CD14-positive monocyte (primary cell): ENCODE measurements around the gene GOLT1B. TPM values are rescaled to one million over a fixed set of nuclear protein-coding genes. Genes with fewer than 3 reads are reported as not detected.

Source experiments
- DNase-seq, 3 donors: peaks; one replicate each; pipeline ENCODE4 v3.0.0-alpha.2; 2011 to 2022
- H2AFZ ChIP-seq: 2 replicates; pipeline ENCODE4 v1.6.0; 2012; ENCODE audit warnings: mild to moderate bottlenecking, low read depth, low read length, inconsistent platforms; ENCODE audit not compliant: insufficient read depth, poor library complexity, severe bottlenecking
- H3K27ac ChIP-seq, 2 donors: 1 replicate in 1 of 2; 2 replicates in 1 of 2; pipeline ENCODE4 v1.5.1; 2012 to 2013; ENCODE audit warnings: low read length in 2 of 2, control low read depth in 1 of 2, inconsistent platforms in 1 of 2, low read depth in 1 of 2, mild to moderate bottlenecking in 1 of 2
- H3K27me3 ChIP-seq, 2 donors: one replicate each; pipeline versions ENCODE4 v1.6.0 to v1.6.1; 2011 to 2013; ENCODE audit warnings: low read length in 2 of 2; ENCODE audit not compliant: control insufficient read depth in 2 of 2, insufficient read depth in 2 of 2
- H3K36me3 ChIP-seq, 2 donors: replicated peaks in 1 of 2; 1 replicate in 1 of 2; 2 replicates in 1 of 2; pipeline versions ENCODE4 v1.5.1 to v1.6.1; 2012 to 2013; ENCODE audit warnings: low read length in 2 of 2, control low read depth in 1 of 2, inconsistent platforms in 1 of 2, mild to moderate bottlenecking in 1 of 2; ENCODE audit not compliant: insufficient read depth in 2 of 2, control insufficient read depth in 1 of 2
- H3K4me1 ChIP-seq, 2 donors: 1 replicate in 1 of 2; 2 replicates in 1 of 2; pipeline versions ENCODE4 v1.5.1 to v1.6.1; 2012 to 2013; ENCODE audit warnings: low read length in 2 of 2, control low read depth in 1 of 2, inconsistent platforms in 1 of 2, mild to moderate bottlenecking in 1 of 2, moderate library complexity in 1 of 2; ENCODE audit not compliant: insufficient read depth in 2 of 2, control insufficient read depth in 1 of 2
- H3K4me2 ChIP-seq: replicated peaks from 2 replicates; pipeline ENCODE3; 2012; ENCODE audit warnings: low read length, moderate library complexity, mild to moderate bottlenecking; ENCODE audit not compliant: poor library complexity, severe bottlenecking; ENCODE audit errors: extremely low read depth
- H3K4me3 ChIP-seq, 3 experiments: fragments of 200-600 bp in 1 of 3; sonication (generic) in 1 of 3; replicated peaks in 1 of 3; 1 replicate in 2 of 3; 2 replicates in 1 of 3; pipeline ENCODE4 v1.5.1; 2011 to 2013; ENCODE audit warnings: low read length in 3 of 3, mild to moderate bottlenecking in 3 of 3, control low read depth in 2 of 3, low read depth in 2 of 3, inconsistent platforms in 1 of 3, moderate library complexity in 1 of 3
- H3K79me2 ChIP-seq: 2 replicates; pipeline ENCODE4 v1.6.0; 2012; ENCODE audit warnings: mild to moderate bottlenecking, control low read depth, inconsistent platforms, low read length, moderate library complexity; ENCODE audit not compliant: insufficient read depth
- H3K9ac ChIP-seq: 2 replicates; pipeline ENCODE4 v1.6.0; 2017; ENCODE audit warnings: low read length, mild to moderate bottlenecking; ENCODE audit not compliant: insufficient read depth, poor library complexity, severe bottlenecking
- H3K9me3 ChIP-seq, 2 donors: replicated peaks in 1 of 2; 1 replicate in 1 of 2; 2 replicates in 1 of 2; pipeline versions ENCODE4 v1.5.1 to v1.6.1; 2012 to 2013; ENCODE audit warnings: low read length in 2 of 2, control low read depth in 1 of 2; ENCODE audit not compliant: control insufficient read depth in 1 of 2, insufficient read depth in 1 of 2
- H4K20me1 ChIP-seq: 2 replicates; pipeline ENCODE4 v1.6.0; 2012; ENCODE audit warnings: mild to moderate bottlenecking, low read length, control low read depth, moderate library complexity; ENCODE audit not compliant: insufficient read depth
- H3K27ac Mint-ChIP-seq, 7 donors: one replicate each; pipeline ENCODE4 v1.8.0; 2020; ENCODE audit warnings: mild to moderate bottlenecking in 7 of 7, mixed read lengths in 7 of 7, moderate library complexity in 6 of 7, inconsistent platforms in 2 of 7
- H3K27me3 Mint-ChIP-seq, 3 donors: one replicate each; pipeline ENCODE4 v1.8.0; 2021 to 2022; ENCODE audit warnings: low read depth in 3 of 3, mild to moderate bottlenecking in 3 of 3, mixed read lengths in 3 of 3, moderate library complexity in 3 of 3, inconsistent platforms in 1 of 3
- H3K36me3 Mint-ChIP-seq, 2 donors: one replicate each; pipeline ENCODE4 v1.8.0; 2020; ENCODE audit warnings: mixed read lengths in 2 of 2, inconsistent platforms in 1 of 2, mild to moderate bottlenecking in 1 of 2
- H3K4me1 Mint-ChIP-seq: one replicate; pipeline ENCODE4 v1.8.0; 2020; ENCODE audit warnings: mild to moderate bottlenecking, mixed read lengths
- H3K4me3 Mint-ChIP-seq, 2 donors: one replicate each; pipeline ENCODE4 v1.8.0; 2020; ENCODE audit warnings: mild to moderate bottlenecking in 2 of 2, mixed read lengths in 2 of 2, moderate library complexity in 1 of 2
- H3K9me3 Mint-ChIP-seq, 7 donors: one replicate each; pipeline ENCODE4 v1.8.0; 2020 to 2022; ENCODE audit warnings: mixed read lengths in 7 of 7, mild to moderate bottlenecking in 6 of 7, moderate library complexity in 6 of 7, inconsistent platforms in 2 of 7
- CTCF ChIP-seq: fragments of 200-600 bp; IDR thresholded peaks from one replicate; pipeline ENCODE4 v1.8.0; 2022; ENCODE audit warnings: antibody characterized with exemption, mild to moderate bottlenecking
- WGBS: methylation state at CpG from one replicate; pipeline ENCODE4 v1.1.5; 2013; ENCODE audit warnings: missing lambda C conversion rate; ENCODE audit not compliant: insufficient coverage; 5-methylcytosine and 5-hydroxymethylcytosine counted together
- intact Hi-C, 2 donors: fragments of 100-400 bp; cut with micrococcal nuclease; formaldehyde crosslinking; loops; one replicate each; pipeline versions ENCODE4 v1.15.0 to v1.15.1; 2023
- polyA plus RNA-seq, 3 donors: library from polyadenylated mRNA; depleted of rRNA in 1 of 3; unstranded in 2 of 3; stranded (reverse) in 1 of 3; fragments of 300-500 nt in 2 of 3; fragments of >200 nt in 1 of 3; fragmentation: Illumina TruSeq in 2 of 3; gene quantifications; 1 replicate in 2 of 3; 2 replicates in 1 of 3; pipeline ENCODE4 v1.2.3, GENCODE V29; 2012 to 2021

GOLT1B gene
- polyA plus RNA-seq, 3 donors, result 14.0 to 24.5 (median 21.4) TPM

DNA sequence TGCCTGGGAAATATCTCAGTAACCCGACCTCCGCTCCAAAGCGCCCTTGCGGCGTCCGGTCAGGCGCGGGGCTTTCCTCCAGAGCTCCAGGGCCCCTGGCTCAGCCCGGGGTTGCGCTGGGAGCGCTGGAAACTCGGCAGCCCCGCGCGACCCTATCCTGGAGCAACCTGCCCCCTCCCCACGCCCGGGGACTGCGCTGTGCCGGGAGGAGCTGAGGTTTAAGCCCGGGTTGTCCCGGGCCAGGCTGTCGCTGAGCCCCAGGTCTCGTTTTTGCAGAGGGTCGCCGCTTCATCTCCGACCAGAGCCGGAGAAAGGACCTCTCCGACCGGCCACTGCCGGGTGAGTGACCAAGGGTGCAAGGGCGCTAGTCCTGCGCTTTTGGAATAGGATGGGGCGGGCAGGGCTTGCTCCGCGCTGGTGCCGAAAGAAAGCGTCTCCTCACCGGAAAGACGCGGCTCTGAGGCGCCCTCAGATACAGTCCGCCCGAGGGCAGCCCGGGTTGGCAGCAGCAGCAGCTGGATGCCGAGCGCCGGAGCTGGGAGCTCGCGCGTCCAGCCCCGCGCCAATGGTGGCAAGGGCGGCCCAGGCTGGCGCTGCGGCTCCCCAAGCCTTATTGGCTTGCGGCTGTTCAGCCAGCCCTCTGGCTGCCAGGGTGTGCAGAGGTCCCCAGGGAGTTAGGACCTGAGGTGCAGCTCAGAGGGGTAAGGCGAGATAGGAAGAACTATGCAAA, 26.0 kb downstream of the GOLT1B start:
- peaks cover 58 to 64% of the 10 kb centered on the region in 2 donors for H3K27me3 ChIP-seq
- H3K27ac Mint-ChIP-seq, result no peak overlapping the region
- peaks cover 0 to 7% of the 10 kb centered on the region in 2 donors for H3K9me3 ChIP-seq
- peak overlapping the region in 2 of 3 experiments; percentile 14 to 52 for H3K4me3 ChIP-seq
- peaks cover 2 to 5% (median 4%) of the 10 kb centered on the region in 7 donors for H3K9me3 Mint-ChIP-seq
- no peaks in the 10 kb centered on the region for H3K79me2 ChIP-seq
- H3K27ac ChIP-seq, result no peak overlapping the region
- H3K4me3 Mint-ChIP-seq, result peak overlapping the region; percentile 58 to 80
- no peak for DNase-seq
- H3K36me3 Mint-ChIP-seq, result no peaks in the 10 kb centered on the region
- TF ChIP-seq CTCF, result no peak
- peak overlapping the region; percentile 64 for H2AFZ ChIP-seq
- no peaks in the 10 kb centered on the region for H4K20me1 ChIP-seq
- no peak overlapping the region for H3K9ac ChIP-seq
- intact Hi-C loops, result no loop called here
- WGBS, result under 1% methylated on average over 55 of the region's 57 CpGs
- H3K27me3 Mint-ChIP-seq, result peaks cover 52 to 64% (median 53%) of the 10 kb centered on the region in 3 donors
- peaks cover 6% of the 10 kb centered on the region for H3K4me1 Mint-ChIP-seq
- no peaks in the 10 kb centered on the region for H3K36me3 ChIP-seq
- H3K4me1 ChIP-seq, result peaks cover 9 to 11% of the 10 kb centered on the region in 2 donors
- H3K4me2 ChIP-seq, result peak overlapping the region; percentile 59

GRCh38 chr12:21528953-21529352, 27.4 kb downstream of the GOLT1B start:
- Histone ChIP-seq H3K9me3 (peaks cover 0 to 7% of the 10 kb centered on the region in 2 donors), H2AFZ (no peak overlapping the region), H3K4me1 (peaks cover 9 to 11% of the 10 kb centered on the region in 2 donors), H3K27me3 (peaks cover 56 to 64% of the 10 kb centered on the region in 2 donors), H3K36me3 (no peaks in the 10 kb centered on the region), H3K79me2 (no peaks in the 10 kb centered on the region), H4K20me1 (no peaks in the 10 kb centered on the region), H3K27ac (no peak overlapping the region), H3K4me2 (no peak overlapping the region), H3K4me3 (no peak overlapping the region), H3K9ac (no peak overlapping the region)
- Mint-ChIP-seq H3K36me3 (no peaks in the 10 kb centered on the region), H3K27ac (no peak overlapping the region), H3K4me3 (peak overlapping the region in 1 of 2 donors; percentile 80), H3K27me3 (peaks cover 47 to 61% (median 53%) of the 10 kb centered on the region in 3 donors), H3K9me3 (peaks cover 0 to 5% (median 4%) of the 10 kb centered on the region in 7 donors), H3K4me1 (peaks cover 6% of the 10 kb centered on the region)
- 70% methylated on average over 2 of the region's 5 CpGs for WGBS
- intact Hi-C loops, result no loop called here
- no peak for TF ChIP-seq CTCF
- no peak for DNase-seq
